H9 (cell line): ENCODE data around the gene JMJD8. TPM values are rescaled to one million over a fixed set of nuclear protein-coding genes. Genes with fewer than 3 reads are reported as not detected.

Experiments
- DNase-seq: peaks from one replicate; pipeline ENCODE4 v3.0.0-alpha.2; 2017
- H2AFZ ChIP-seq: one replicate; pipeline ENCODE4 v1.6.1; 2013; ENCODE audit warnings: mild to moderate bottlenecking, low read length, control low read depth, moderate library complexity
- H2AK5ac ChIP-seq: 2 replicates; pipeline ENCODE4 v1.6.1; 2013; ENCODE audit warnings: low read length, control low read depth, mixed read lengths; ENCODE audit not compliant: insufficient read length
- H2BK120ac ChIP-seq: one replicate; pipeline ENCODE4 v1.6.1; 2013; ENCODE audit warnings: low read depth, mild to moderate bottlenecking, low read length, control low read depth, inconsistent platforms; ENCODE audit not compliant: poor library complexity, severe bottlenecking
- H2BK12ac ChIP-seq: 2 replicates; pipeline ENCODE4 v1.6.1; 2013; ENCODE audit warnings: low read length, control low read depth, mixed read lengths, low read depth; ENCODE audit not compliant: insufficient read length
- H2BK15ac ChIP-seq: 2 replicates; pipeline ENCODE4 v1.6.1; 2013; ENCODE audit warnings: low read depth, low read length, control low read depth
- H2BK20ac ChIP-seq: one replicate; pipeline ENCODE4 v1.6.1; 2013; ENCODE audit warnings: low read depth, mild to moderate bottlenecking, low read length, control low read depth, inconsistent platforms; ENCODE audit not compliant: poor library complexity, severe bottlenecking
- H2BK5ac ChIP-seq: 2 replicates; pipeline ENCODE4 v1.6.1; 2013; ENCODE audit warnings: low read length, control low read depth, mixed read lengths; ENCODE audit not compliant: insufficient read length
- H3K14ac ChIP-seq: 2 replicates; pipeline ENCODE4 v1.6.1; 2013; ENCODE audit warnings: low read length, control low read depth; ENCODE audit not compliant: insufficient read depth
- H3K18ac ChIP-seq: 2 replicates; pipeline ENCODE4 v1.6.1; 2013; ENCODE audit warnings: low read depth, mild to moderate bottlenecking, mixed read lengths, low read length, control low read depth; ENCODE audit not compliant: insufficient read length
- H3K23ac ChIP-seq: 2 replicates; pipeline ENCODE4 v1.6.1; 2013; ENCODE audit warnings: low read length, control low read depth, mixed read lengths, low read depth; ENCODE audit not compliant: insufficient read length
- H3K23me2 ChIP-seq: 2 replicates; pipeline ENCODE4 v1.6.1; 2013; ENCODE audit warnings: low read depth, mild to moderate bottlenecking, mixed read lengths, low read length, control low read depth; ENCODE audit not compliant: insufficient read length, poor library complexity, severe bottlenecking
- H3K27ac ChIP-seq: 2 replicates; pipeline ENCODE4 v1.5.1; 2013; ENCODE audit warnings: low read length, control low read depth, mixed read lengths, low read depth; ENCODE audit not compliant: insufficient read length
- H3K27me3 ChIP-seq: 2 replicates; pipeline ENCODE4 v1.6.1; 2013; ENCODE audit warnings: low read length, control low read depth, inconsistent platforms; ENCODE audit not compliant: insufficient read depth
- H3K4ac ChIP-seq: 2 replicates; pipeline ENCODE4 v1.6.1; 2013; ENCODE audit warnings: low read depth, mild to moderate bottlenecking, control low read depth, inconsistent platforms, low read length, moderate library complexity
- H3K4me1 ChIP-seq: 2 replicates; pipeline ENCODE4 v1.6.1; 2013; ENCODE audit warnings: low read length, control low read depth, inconsistent platforms; ENCODE audit not compliant: insufficient read depth
- H3K4me2 ChIP-seq: 2 replicates; pipeline ENCODE4 v1.6.1; 2013; ENCODE audit warnings: low read length, control low read depth, mixed read lengths; ENCODE audit not compliant: insufficient read length, insufficient read depth
- H3K56ac ChIP-seq: 2 replicates; pipeline ENCODE4 v1.6.1; 2013; ENCODE audit warnings: low read depth, mild to moderate bottlenecking, mixed read lengths, low read length, control low read depth; ENCODE audit not compliant: insufficient read length
- H3K79me1 ChIP-seq: 2 replicates; pipeline ENCODE4 v1.6.1; 2013; ENCODE audit warnings: low read depth, mild to moderate bottlenecking, moderate library complexity, low read length, control low read depth, inconsistent platforms; ENCODE audit not compliant: insufficient read depth, poor library complexity, severe bottlenecking
- H3K79me2 ChIP-seq: 2 replicates; pipeline ENCODE4 v1.6.1; 2013; ENCODE audit warnings: low read length, control low read depth, inconsistent platforms; ENCODE audit not compliant: insufficient read depth
- H3K9ac ChIP-seq: 2 replicates; pipeline ENCODE4 v1.6.1; 2013; ENCODE audit warnings: low read length, control low read depth, mixed read lengths; ENCODE audit not compliant: insufficient read length; ENCODE audit errors: extremely low read depth
- H3K9me3 ChIP-seq: one replicate; pipeline ENCODE4 v1.6.1; 2013; ENCODE audit warnings: low read depth, low read length, inconsistent platforms; ENCODE audit not compliant: control insufficient read depth
- H3T11ph ChIP-seq: one replicate; pipeline ENCODE4 v1.6.1; 2013; ENCODE audit warnings: mild to moderate bottlenecking, low read length, control low read depth, inconsistent platforms
- H4K20me1 ChIP-seq: one replicate; pipeline ENCODE4 v1.6.1; 2013; ENCODE audit not compliant: control insufficient read depth, insufficient read length, insufficient read depth
- H4K5ac ChIP-seq: 2 replicates; pipeline ENCODE4 v1.6.1; 2013; ENCODE audit warnings: low read depth, mild to moderate bottlenecking, mixed read lengths, low read length, control low read depth; ENCODE audit not compliant: insufficient read length
- H4K8ac ChIP-seq: replicated peaks from 2 replicates; pipeline ENCODE4 v1.6.1; 2013; ENCODE audit warnings: low read length, control low read depth, mixed read lengths, low read depth; ENCODE audit not compliant: insufficient read length
- H4K91ac ChIP-seq: 2 replicates; pipeline ENCODE4 v1.6.1; 2013; ENCODE audit warnings: low read depth, mild to moderate bottlenecking, moderate library complexity, mixed read lengths, low read length, control low read depth; ENCODE audit not compliant: insufficient read length
- H3K27ac Mint-ChIP-seq, 3 experiments: 2 replicates in 2 of 3; 3 replicates in 1 of 3; pipeline ENCODE4 v1.8.0; 2020 to 2021; ENCODE audit warnings: mixed read lengths in 3 of 3, mild to moderate bottlenecking in 1 of 3, moderate library complexity in 1 of 3
- H3K27me3 Mint-ChIP-seq: 2 replicates; pipeline ENCODE4 v1.8.0; 2021; ENCODE audit warnings: low read depth, mild to moderate bottlenecking, moderate library complexity, mixed read lengths
- H3K36me3 Mint-ChIP-seq, 3 experiments: 2 replicates in 2 of 3; 3 replicates in 1 of 3; pipeline ENCODE4 v1.8.0; 2020 to 2021; ENCODE audit warnings: low read depth in 3 of 3, mixed read lengths in 3 of 3; ENCODE audit not compliant: insufficient read depth in 1 of 3
- H3K4me1 Mint-ChIP-seq, 2 experiments: 2 replicates each; pipeline ENCODE4 v1.8.0; 2020; ENCODE audit warnings: mixed read lengths in 2 of 2
- H3K4me3 Mint-ChIP-seq, 2 experiments: 2 replicates in 1 of 2; 3 replicates in 1 of 2; pipeline ENCODE4 v1.8.0; 2020 to 2021; ENCODE audit warnings: mild to moderate bottlenecking in 2 of 2, mixed read lengths in 2 of 2, moderate library complexity in 1 of 2
- H3K9me3 Mint-ChIP-seq, 2 experiments: 2 replicates in 1 of 2; 3 replicates in 1 of 2; pipeline ENCODE4 v1.8.0; 2020; ENCODE audit warnings: mild to moderate bottlenecking in 2 of 2, mixed read lengths in 2 of 2, moderate library complexity in 1 of 2
- CTCF ChIP-seq: fragments of 200-600 bp; sonication (generic); conservative IDR thresholded peaks from 3 replicates; pipeline ENCODE4 v1.8.0; 2021; ENCODE audit warnings: antibody characterized with exemption, mild to moderate bottlenecking
- WGBS: extraction: QIAGEN DNeasy Blood & Tissue Kit; methylation state at CpG from one replicate; pipeline ENCODE4 v1.1.7; 2013; ENCODE audit warnings: missing lambda C conversion rate, low lambda C conversion rate, mixed read lengths; ENCODE audit not compliant: insufficient read length; ENCODE audit errors: extremely low coverage; 5-methylcytosine and 5-hydroxymethylcytosine counted together
- total RNA-seq: library from RNA; stranded (reverse); gene quantifications from 2 replicates; pipeline ENCODE4 v1.2.1, GENCODE V29; 2021

JMJD8 gene
- total RNA-seq, 1 experiment from 2014 or later: 52.7 TPM

GRCh38 chr16:720990-721764 is 37.0 kb upstream of the JMJD8 start, which contains the start of gene ANTKMT:
Gene ANTKMT (plus strand): TSS chr16:721146. CDS start chr16:721275, 129 bp downstream.
- no peak within 1 kb of the TSS for H2BK15ac ChIP-seq
- H3K23me2 ChIP-seq: peaks cover 2% of the 10 kb centered on the region
- no peak within 1 kb of the TSS for H2BK20ac ChIP-seq
- H3K23ac ChIP-seq: no peak within 1 kb of the TSS
- Mint-ChIP-seq H3K9me3 (no peaks in the 10 kb centered on the region), H3K36me3 (peaks cover 0 to 5% (median 3%) of the 10 kb centered on the region in 3 experiments; a peak in 1 of 7 replicates), H3K27ac (peak within 1 kb of the TSS in 1 of 3 experiments; percentile 79; a peak in 2 of 7 replicates), H3K27me3 (peaks cover 33% of the 10 kb centered on the region), H3K4me1 (peaks cover 11 to 23% of the 10 kb centered on the region in 2 experiments), H3K4me3 (peak within 1 kb of the TSS; percentile 72 to 88)
- no peaks in the 10 kb centered on the region for H3K9me3 ChIP-seq
- no peak within 1 kb of the TSS for H2BK5ac ChIP-seq
- H3K56ac ChIP-seq: no peak within 1 kb of the TSS
- H3K9ac ChIP-seq: peak within 1 kb of the TSS; percentile 57
- H3K79me2 ChIP-seq: no peaks in the 10 kb centered on the region
- H2BK120ac ChIP-seq: no peak within 1 kb of the TSS
- no peaks in the 10 kb centered on the region for H3K27me3 ChIP-seq
- no peak within 1 kb of the TSS for H4K5ac ChIP-seq
- H4K8ac ChIP-seq: no peak within 1 kb of the TSS
- WGBS: no CpG with 5 or more reads among the region's 106 CpGs
- H2BK12ac ChIP-seq: no peak within 1 kb of the TSS
- H3K27ac ChIP-seq: no peak within 1 kb of the TSS
- no peak within 1 kb of the TSS for H2AFZ ChIP-seq
- peak; percentile 94 for DNase-seq
- peak within 1 kb of the TSS; percentile 80 for H3K18ac ChIP-seq
- no peaks in the 10 kb centered on the region for H4K20me1 ChIP-seq
- no peak within 1 kb of the TSS for H3T11ph ChIP-seq
- H3K4me1 ChIP-seq: no peaks in the 10 kb centered on the region
- TF ChIP-seq CTCF: no peak; the same call in 2 of the 3 replicates
- H3K14ac ChIP-seq: peak within 1 kb of the TSS; percentile 95; the same call in 1 of the 2 replicates
- no peak within 1 kb of the TSS for H4K91ac ChIP-seq
- H3K4me2 ChIP-seq: peak within 1 kb of the TSS; percentile 59
- H2AK5ac ChIP-seq: no peak within 1 kb of the TSS
- no peak within 1 kb of the TSS for H3K4ac ChIP-seq
- H3K79me1 ChIP-seq: no peaks in the 10 kb centered on the region
